Myocyte (in vitro differentiated cells): ENCODE measurements around the gene ANKRA2. TPM values are rescaled to one million over a fixed set of nuclear protein-coding genes. Genes with fewer than 3 reads are reported as not detected.

ENCODE experiments used
- DNase-seq: peaks from one replicate; pipeline ENCODE4 v3.0.0-alpha.2; 2012; ENCODE audit warnings: low read depth
- polyA plus RNA-seq: library from polyadenylated mRNA; unstranded; fragments of >200 nt; gene quantifications from one replicate; pipeline ENCODE4 v1.2.1, GENCODE V29; 2012; ENCODE audit warnings: missing spikeins
- total RNA-seq: library from RNA; depleted of rRNA; stranded (reverse); fragments of >200 nt; gene quantifications from 2 replicates; pipeline ENCODE4 v1.2.3, GENCODE V29; 2014

ANKRA2 gene
- 29.2 and 29.4 TPM in 2 replicates for total RNA-seq
- polyA plus RNA-seq: 20.5 TPM

DNA sequence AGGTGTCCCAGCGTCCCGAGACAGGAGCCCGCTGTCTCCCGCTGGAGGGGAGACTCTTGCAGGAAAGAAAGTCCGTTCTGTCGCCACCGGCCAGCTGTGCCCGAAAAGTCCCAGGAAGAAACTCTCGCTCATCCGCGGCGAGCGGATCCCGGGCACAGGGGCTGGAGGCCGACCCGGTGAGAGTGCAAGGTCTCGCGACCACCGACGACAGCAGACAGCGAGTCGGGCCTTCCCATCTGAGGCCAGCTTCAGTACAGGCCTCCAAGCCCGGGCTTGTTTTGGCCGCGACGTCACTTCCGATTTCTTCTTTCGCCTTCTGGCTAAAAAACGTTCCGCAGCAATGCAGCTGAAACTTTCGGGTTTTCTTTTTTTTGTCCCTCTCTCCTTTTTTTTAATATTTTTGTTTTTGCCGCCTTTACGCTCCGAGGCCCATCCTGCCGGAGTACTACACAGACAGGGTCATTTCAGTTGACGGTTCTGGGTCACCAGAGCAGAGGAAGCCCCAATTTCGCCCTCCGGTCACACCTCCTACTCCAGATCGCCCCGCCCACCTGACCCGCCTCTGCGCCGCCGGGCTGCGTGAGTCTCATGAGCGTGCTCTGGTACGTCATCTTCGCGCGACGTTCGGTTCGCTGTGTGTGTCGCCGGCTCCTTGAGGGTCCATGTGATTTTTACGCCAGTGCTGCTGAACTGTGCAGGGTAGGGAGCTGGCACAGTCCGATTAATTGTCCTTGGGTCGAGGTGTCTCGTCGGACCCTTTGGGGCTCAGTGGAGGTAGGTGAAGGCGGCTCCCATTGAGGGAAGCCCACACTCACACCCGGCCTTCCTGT is at the start of gene ANKRA2, which contains the start of gene UTP15:
TSS of gene ANKRA2 (minus strand) at position 501 of the 830 bp plus-strand sequence. CDS start 2,758 bp downstream, outside the sequence.
TSS of gene UTP15 (plus strand) at position 605 of the 830 bp plus-strand sequence. CDS start 1,602 bp downstream, outside the sequence.
- DNase-seq: peak; percentile 99

GRCh38 chr5:73615085-73615484 is 49.6 kb upstream of the ANKRA2 start:
- no peak for DNase-seq

GRCh38 chr5:73612799-73613198 is 47.4 kb upstream of the ANKRA2 start:
- no peak for DNase-seq

GRCh38 chr5:73607228-73607627 is 41.8 kb upstream of the ANKRA2 start:
- DNase-seq: no peak

GRCh38 chr5:73606206-73606753 is 40.8 kb upstream of the ANKRA2 start:
- no peak for DNase-seq

DNA sequence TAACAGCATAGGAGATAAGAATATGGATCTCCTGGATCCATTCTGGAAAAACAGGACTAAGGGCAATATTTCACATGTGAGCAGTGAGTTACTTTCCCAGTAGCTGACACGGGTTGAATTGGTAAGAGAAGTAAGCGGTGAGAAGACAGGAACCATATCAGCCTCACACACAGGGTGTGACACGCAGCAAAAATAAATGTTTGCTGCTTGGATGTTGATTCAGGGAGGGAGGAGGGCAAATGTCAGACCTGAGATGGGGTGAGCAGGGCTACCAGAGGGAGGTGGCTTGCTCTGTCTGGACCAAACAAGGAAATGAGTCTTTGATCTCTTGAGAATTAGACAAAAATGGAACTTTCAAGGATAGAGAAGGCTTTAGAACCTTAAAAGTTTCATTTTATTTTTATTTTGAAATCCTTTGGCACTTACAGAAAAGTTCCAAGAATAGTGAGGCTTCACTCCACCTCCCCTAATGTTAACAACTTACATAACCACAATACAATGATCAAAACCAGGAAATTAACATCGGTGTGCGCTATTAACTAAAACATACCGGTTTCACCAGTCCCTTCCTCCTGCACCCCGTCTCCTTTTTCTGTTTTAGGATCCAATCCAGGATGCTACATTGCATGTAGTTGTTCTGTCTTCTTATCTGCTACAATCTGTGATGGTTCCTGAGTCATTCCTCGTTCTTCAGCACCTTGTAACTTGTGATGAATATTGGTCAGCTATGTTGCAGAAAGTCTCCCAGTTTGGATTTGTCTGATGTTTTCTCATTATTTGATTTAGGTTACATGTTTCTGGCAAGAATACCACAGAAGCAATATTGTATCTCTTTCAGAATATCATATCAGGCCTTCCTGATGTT is 40.0 kb upstream of the ANKRA2 start:
- DNase-seq: no peak

DNA sequence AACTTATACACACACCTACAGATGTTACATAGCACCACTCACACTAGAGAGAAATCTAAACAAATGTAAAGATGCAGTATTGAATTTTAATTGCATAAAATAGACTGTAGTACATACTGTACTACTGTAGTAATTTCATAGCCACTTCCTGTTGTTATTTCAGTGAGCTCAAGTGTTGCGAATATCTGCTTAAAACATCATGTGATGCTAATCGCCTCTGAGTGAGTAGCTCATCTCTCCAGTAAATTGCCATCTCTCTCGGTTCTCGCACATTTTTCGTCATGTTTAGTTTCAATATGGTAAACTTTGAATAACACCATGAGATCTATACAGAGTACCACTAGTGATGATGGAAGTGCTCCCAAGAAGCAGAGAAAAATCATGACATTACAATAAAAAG is 38.6 kb upstream of the ANKRA2 start:
- DNase-seq: no peak

- DNase-seq: no peak
Observed at GRCh38 chr5:73599380-73599779, 33.9 kb upstream of the ANKRA2 start.

- DNase-seq: peak; percentile 37
Observed at GRCh38 chr5:73596705-73597328, 31.4 kb upstream of the ANKRA2 start.

GRCh38 chr5:73592551-73592950 is 27.1 kb upstream of the ANKRA2 start:
- DNase-seq: no peak

GRCh38 chr5:73591698-73592501 is 26.5 kb upstream of the ANKRA2 start:
- no peak for DNase-seq

DNA sequence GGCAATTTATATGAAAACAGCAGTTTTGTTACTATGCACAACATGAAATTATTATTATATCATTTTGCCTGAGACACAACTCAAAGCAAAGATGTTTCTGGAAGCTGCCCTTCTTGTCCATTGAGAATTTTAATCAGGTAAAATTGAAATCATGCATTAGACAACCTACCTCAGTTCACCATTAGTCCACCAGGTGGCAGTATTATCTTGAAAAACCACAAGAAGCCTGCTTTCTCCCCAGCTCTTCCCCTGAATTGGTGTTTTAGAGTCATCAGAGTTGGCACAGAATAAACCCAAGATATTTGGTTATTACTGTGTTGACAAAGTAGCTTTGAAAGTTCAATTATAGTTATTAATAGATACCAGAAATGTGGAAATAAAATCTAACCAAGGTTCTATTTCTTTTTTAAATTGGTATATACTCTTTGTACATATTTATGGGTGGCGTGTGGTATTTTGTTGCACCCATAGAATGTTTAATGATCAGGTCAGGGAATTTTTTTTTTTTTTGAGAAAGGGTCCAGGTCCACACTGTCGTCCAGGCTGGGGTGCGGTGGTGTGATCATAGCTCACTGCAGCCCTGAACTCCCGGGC is 25.8 kb upstream of the ANKRA2 start:
- DNase-seq: peak; percentile 85

DNA sequence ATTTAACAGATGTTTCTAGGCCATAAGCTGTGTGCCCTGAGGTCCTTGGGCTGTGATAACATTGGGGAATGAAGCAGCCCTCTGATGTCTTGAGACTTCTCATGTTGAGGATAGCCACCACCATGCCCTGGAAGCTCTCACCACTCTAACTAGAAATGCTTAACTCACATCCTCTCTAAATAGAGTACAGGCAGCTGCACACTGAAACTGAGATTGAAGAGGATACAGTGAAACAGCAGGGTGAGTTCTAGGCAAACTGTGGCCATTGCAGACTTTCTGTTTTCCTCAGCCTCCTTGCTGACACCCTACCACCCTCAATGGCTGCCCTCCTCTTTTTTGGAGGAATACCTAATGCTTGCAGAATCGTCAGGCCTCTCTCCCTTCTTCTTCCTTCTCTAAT is 22.5 kb upstream of the ANKRA2 start:
- DNase-seq: no peak

GRCh38 chr5:73582285-73583145 is 17.1 kb upstream of the ANKRA2 start:
- no peak for DNase-seq

DNA sequence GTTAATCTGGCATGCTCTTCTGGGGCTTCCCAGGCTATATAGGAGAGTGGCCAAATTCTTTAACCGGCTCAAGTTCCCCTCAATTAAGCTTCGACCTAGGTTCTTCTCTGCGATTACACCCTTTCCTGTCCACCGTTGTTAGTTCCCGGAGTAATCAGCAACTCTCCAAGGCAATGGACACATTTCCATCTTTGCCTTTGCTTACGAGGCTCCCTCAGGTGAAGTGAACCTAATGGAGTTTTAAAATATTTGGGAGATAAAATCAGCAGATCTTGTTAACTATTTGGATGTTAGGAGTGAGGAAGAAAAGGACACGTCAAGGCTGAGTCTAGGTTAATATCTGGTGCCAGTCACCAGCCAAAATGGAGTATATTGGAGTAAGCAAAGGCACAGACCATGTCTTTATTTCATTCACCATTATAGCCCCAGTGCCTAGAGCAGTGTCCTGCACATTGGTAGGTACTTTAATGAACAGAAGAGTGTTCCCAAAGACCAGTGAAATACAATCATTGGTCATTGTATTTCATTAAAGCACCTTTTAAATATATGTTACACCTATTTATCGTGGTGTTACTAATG is 619 bp upstream of the ANKRA2 start:
- DNase-seq: no peak

DNA sequence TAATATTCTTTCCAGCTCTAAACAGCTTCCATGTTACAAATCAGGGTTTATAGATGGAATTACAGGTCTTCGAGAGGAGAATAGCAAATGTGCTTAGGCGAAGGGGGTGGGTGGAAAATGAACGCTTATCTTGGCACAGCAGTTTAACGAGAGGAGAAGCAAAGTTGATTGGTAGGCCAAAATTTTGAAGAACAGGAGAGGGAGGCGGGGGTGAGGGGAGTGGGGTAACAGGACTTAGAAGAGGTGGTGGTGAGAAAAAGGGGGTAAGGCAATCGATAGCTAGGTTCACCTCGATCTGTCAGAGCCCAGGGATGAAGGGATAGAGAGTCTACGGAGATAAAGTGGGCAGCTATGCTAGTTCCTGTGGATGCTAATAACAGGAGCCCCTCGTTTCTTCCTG is 764 bp downstream of the ANKRA2 start:
- no peak for DNase-seq

DNA sequence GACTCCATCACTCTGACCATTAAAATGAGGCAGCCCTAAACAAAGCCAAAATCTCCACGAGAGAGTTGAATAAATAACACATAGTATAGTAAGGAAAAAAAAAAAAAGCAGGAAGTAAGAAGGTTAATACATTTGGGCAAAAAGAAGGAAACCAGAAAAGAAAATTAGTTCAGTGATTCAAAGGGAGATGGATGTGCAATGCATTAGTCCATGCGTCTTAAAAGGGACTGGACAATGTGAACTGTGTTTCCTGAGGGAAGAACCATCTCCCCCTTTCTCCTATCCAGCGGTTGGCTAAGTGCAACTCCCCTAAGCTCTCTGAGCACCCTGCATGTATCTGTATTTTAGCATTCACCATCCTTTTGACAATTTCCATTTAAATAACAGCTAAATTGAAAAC is 1.4 kb downstream of the ANKRA2 start:
- DNase-seq: no peak

- no peak for DNase-seq
Observed at GRCh38 chr5:73558950-73559349, 6.5 kb downstream of the ANKRA2 start.

DNA sequence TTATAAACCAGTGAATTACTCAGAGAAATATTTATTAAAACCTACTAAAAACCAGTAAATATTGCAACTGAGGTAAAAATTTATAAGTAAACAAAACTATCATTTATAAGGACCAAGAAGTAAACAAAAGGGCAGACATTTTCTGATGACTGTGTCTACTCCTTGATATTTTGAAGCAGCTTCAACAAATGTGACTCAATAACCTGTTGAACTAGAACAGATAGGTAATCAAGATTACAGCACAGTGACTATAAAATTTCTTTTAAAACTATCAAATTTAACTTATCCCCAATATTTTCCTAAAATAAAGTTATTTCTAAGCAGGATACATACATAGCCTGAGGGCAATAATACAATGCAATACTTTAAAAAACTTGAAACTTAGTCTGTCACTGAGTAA is 12.8 kb downstream of the ANKRA2 start:
- no peak for DNase-seq
